ENCODE measurements around the gene STX8.

Gene STX8

GRCh38 chr17:9299695-9300094 lies 275.9 kb downstream of the STX8 start:
- no peak overlapping the region for H3K9ac ChIP-seq (ENCODE audit: low read depth, low read length)
- H3K36me3 ChIP-seq (ENCODE audit: control insufficient read depth, insufficient read depth, low read length), result no peaks in the 10 kb centered on the region
- H3K27ac ChIP-seq (ENCODE audit: low read depth, low read length), result no peak overlapping the region

GRCh38 chr17:9298776-9299295 lies 276.8 kb downstream of the STX8 start:
- H3K4me1 ChIP-seq (ENCODE audit: control insufficient read depth, insufficient read depth, low read length), result no peaks in the 10 kb centered on the region
- H3K27ac ChIP-seq (ENCODE audit: low read depth, low read length), result no peak overlapping the region
- no peaks in the 10 kb centered on the region for H3K36me3 ChIP-seq (ENCODE audit: control insufficient read depth, insufficient read depth, low read length)
- no peak overlapping the region for H3K4me3 ChIP-seq (ENCODE audit: low read depth, low read length)
- H3K9ac ChIP-seq (ENCODE audit: low read depth, low read length), result no peak overlapping the region
- no peaks in the 10 kb centered on the region for H3K27me3 ChIP-seq (ENCODE audit: control insufficient read depth, insufficient read depth, low read length)
- H3K9me3 ChIP-seq (ENCODE audit: control insufficient read depth, insufficient read depth, low read length), result no peaks in the 10 kb centered on the region

More at GRCh38 chr17:9299695-9300094, 275.9 kb downstream of the STX8 start:
- no peak overlapping the region for H3K4me3 ChIP-seq (ENCODE audit: low read depth, low read length)
- no peaks in the 10 kb centered on the region for H3K27me3 ChIP-seq (ENCODE audit: control insufficient read depth, insufficient read depth, low read length)
- no peaks in the 10 kb centered on the region for H3K4me1 ChIP-seq (ENCODE audit: control insufficient read depth, insufficient read depth, low read length)
- no peaks in the 10 kb centered on the region for H3K9me3 ChIP-seq (ENCODE audit: control insufficient read depth, insufficient read depth, low read length)

GRCh38 chr17:9298135-9298534 lies 277.5 kb downstream of the STX8 start:
- Histone ChIP-seq H3K9me3 (ENCODE audit: control insufficient read depth, insufficient read depth, low read length) (no peaks in the 10 kb centered on the region), H3K36me3 (ENCODE audit: control insufficient read depth, insufficient read depth, low read length) (no peaks in the 10 kb centered on the region), H3K27me3 (ENCODE audit: control insufficient read depth, insufficient read depth, low read length) (no peaks in the 10 kb centered on the region), H3K9ac (ENCODE audit: low read depth, low read length) (no peak overlapping the region), H3K4me3 (ENCODE audit: low read depth, low read length) (no peak overlapping the region), H3K27ac (ENCODE audit: low read depth, low read length) (no peak overlapping the region), H3K4me1 (ENCODE audit: control insufficient read depth, insufficient read depth, low read length) (no peaks in the 10 kb centered on the region)

- Histone ChIP-seq H3K27ac (ENCODE audit: low read depth, low read length) (no peak overlapping the region), H3K36me3 (ENCODE audit: control insufficient read depth, insufficient read depth, low read length) (no peaks in the 10 kb centered on the region), H3K9ac (ENCODE audit: low read depth, low read length) (no peak overlapping the region), H3K9me3 (ENCODE audit: control insufficient read depth, insufficient read depth, low read length) (no peaks in the 10 kb centered on the region), H3K4me1 (ENCODE audit: control insufficient read depth, insufficient read depth, low read length) (no peaks in the 10 kb centered on the region), H3K27me3 (ENCODE audit: control insufficient read depth, insufficient read depth, low read length) (no peaks in the 10 kb centered on the region), H3K4me3 (ENCODE audit: low read depth, low read length) (no peak overlapping the region)
These were observed 280.9 kb downstream of the STX8 start for GRCh38 chr17:9294661-9295210.

- no peaks in the 10 kb centered on the region for H3K9me3 ChIP-seq (ENCODE audit: control insufficient read depth, insufficient read depth, low read length)
- H3K27ac ChIP-seq (ENCODE audit: low read depth, low read length), result no peak overlapping the region
These were observed 283.1 kb downstream of the STX8 start for GRCh38 chr17:9292561-9292941.

GRCh38 chr17:9291912-9292560 lies 283.6 kb downstream of the STX8 start:
- Histone ChIP-seq H3K27ac (ENCODE audit: low read depth, low read length) (no peak overlapping the region), H3K4me1 (ENCODE audit: control insufficient read depth, insufficient read depth, low read length) (no peaks in the 10 kb centered on the region), H3K27me3 (ENCODE audit: control insufficient read depth, insufficient read depth, low read length) (no peaks in the 10 kb centered on the region), H3K36me3 (ENCODE audit: control insufficient read depth, insufficient read depth, low read length) (no peaks in the 10 kb centered on the region), H3K9ac (ENCODE audit: low read depth, low read length) (no peak overlapping the region), H3K9me3 (ENCODE audit: control insufficient read depth, insufficient read depth, low read length) (no peaks in the 10 kb centered on the region), H3K4me3 (ENCODE audit: low read depth, low read length) (no peak overlapping the region)

More at GRCh38 chr17:9292561-9292941, 283.1 kb downstream of the STX8 start:
- H3K27me3 ChIP-seq (ENCODE audit: control insufficient read depth, insufficient read depth, low read length), result no peaks in the 10 kb centered on the region
- H3K4me1 ChIP-seq (ENCODE audit: control insufficient read depth, insufficient read depth, low read length), result no peaks in the 10 kb centered on the region
- H3K4me3 ChIP-seq (ENCODE audit: low read depth, low read length), result no peak overlapping the region
- H3K36me3 ChIP-seq (ENCODE audit: control insufficient read depth, insufficient read depth, low read length), result no peaks in the 10 kb centered on the region
- no peak overlapping the region for H3K9ac ChIP-seq (ENCODE audit: low read depth, low read length)

GRCh38 chr17:9290226-9290613 lies 285.4 kb downstream of the STX8 start:
- no peak overlapping the region for H3K27ac ChIP-seq (ENCODE audit: low read depth, low read length)
- no peaks in the 10 kb centered on the region for H3K9me3 ChIP-seq (ENCODE audit: control insufficient read depth, insufficient read depth, low read length)
- H3K27me3 ChIP-seq (ENCODE audit: control insufficient read depth, insufficient read depth, low read length), result no peaks in the 10 kb centered on the region
- H3K4me1 ChIP-seq (ENCODE audit: control insufficient read depth, insufficient read depth, low read length), result peaks cover 11% of the 10 kb centered on the region
- H3K9ac ChIP-seq (ENCODE audit: low read depth, low read length), result no peak overlapping the region
- H3K4me3 ChIP-seq (ENCODE audit: low read depth, low read length), result no peak overlapping the region
- H3K36me3 ChIP-seq (ENCODE audit: control insufficient read depth, insufficient read depth, low read length), result no peaks in the 10 kb centered on the region

- Histone ChIP-seq H3K36me3 (ENCODE audit: control insufficient read depth, insufficient read depth, low read length) (no peaks in the 10 kb centered on the region), H3K4me3 (ENCODE audit: low read depth, low read length) (no peak overlapping the region), H3K27me3 (ENCODE audit: control insufficient read depth, insufficient read depth, low read length) (no peaks in the 10 kb centered on the region), H3K4me1 (ENCODE audit: control insufficient read depth, insufficient read depth, low read length) (peaks cover 24% of the 10 kb centered on the region), H3K27ac (ENCODE audit: low read depth, low read length) (no peak overlapping the region), H3K9ac (ENCODE audit: low read depth, low read length) (no peak overlapping the region), H3K9me3 (ENCODE audit: control insufficient read depth, insufficient read depth, low read length) (no peaks in the 10 kb centered on the region)
These were observed 288.3 kb downstream of the STX8 start for GRCh38 chr17:9287306-9287705.

GRCh38 chr17:9286434-9286833 lies 289.2 kb downstream of the STX8 start:
- no peak overlapping the region for H3K27ac ChIP-seq (ENCODE audit: low read depth, low read length)
- H3K9ac ChIP-seq (ENCODE audit: low read depth, low read length), result no peak overlapping the region
- H3K36me3 ChIP-seq (ENCODE audit: control insufficient read depth, insufficient read depth, low read length), result no peaks in the 10 kb centered on the region
- no peaks in the 10 kb centered on the region for H3K9me3 ChIP-seq (ENCODE audit: control insufficient read depth, insufficient read depth, low read length)
- no peak overlapping the region for H3K4me3 ChIP-seq (ENCODE audit: low read depth, low read length)
- H3K27me3 ChIP-seq (ENCODE audit: control insufficient read depth, insufficient read depth, low read length), result no peaks in the 10 kb centered on the region
- peaks cover 24% of the 10 kb centered on the region for H3K4me1 ChIP-seq (ENCODE audit: control insufficient read depth, insufficient read depth, low read length)

GRCh38 chr17:9285602-9286427 lies 289.8 kb downstream of the STX8 start:
- Histone ChIP-seq H3K27ac (ENCODE audit: low read depth, low read length) (no peak overlapping the region), H3K9ac (ENCODE audit: low read depth, low read length) (no peak overlapping the region), H3K27me3 (ENCODE audit: control insufficient read depth, insufficient read depth, low read length) (no peaks in the 10 kb centered on the region), H3K4me3 (ENCODE audit: low read depth, low read length) (no peak overlapping the region), H3K4me1 (ENCODE audit: control insufficient read depth, insufficient read depth, low read length) (peaks cover 24% of the 10 kb centered on the region), H3K36me3 (ENCODE audit: control insufficient read depth, insufficient read depth, low read length) (no peaks in the 10 kb centered on the region), H3K9me3 (ENCODE audit: control insufficient read depth, insufficient read depth, low read length) (no peaks in the 10 kb centered on the region)

- Histone ChIP-seq H3K27ac (ENCODE audit: low read depth, low read length) (no peak overlapping the region), H3K9ac (ENCODE audit: low read depth, low read length) (no peak overlapping the region), H3K4me1 (ENCODE audit: control insufficient read depth, insufficient read depth, low read length) (peaks cover 24% of the 10 kb centered on the region), H3K4me3 (ENCODE audit: low read depth, low read length) (no peak overlapping the region), H3K27me3 (ENCODE audit: control insufficient read depth, insufficient read depth, low read length) (no peaks in the 10 kb centered on the region), H3K9me3 (ENCODE audit: control insufficient read depth, insufficient read depth, low read length) (no peaks in the 10 kb centered on the region), H3K36me3 (ENCODE audit: control insufficient read depth, insufficient read depth, low read length) (no peaks in the 10 kb centered on the region)
These were observed 290.7 kb downstream of the STX8 start for GRCh38 chr17:9284884-9285283.
